Measurements from ENCODE around the gene ITGA11.

The ITGA11 gene

DNA sequence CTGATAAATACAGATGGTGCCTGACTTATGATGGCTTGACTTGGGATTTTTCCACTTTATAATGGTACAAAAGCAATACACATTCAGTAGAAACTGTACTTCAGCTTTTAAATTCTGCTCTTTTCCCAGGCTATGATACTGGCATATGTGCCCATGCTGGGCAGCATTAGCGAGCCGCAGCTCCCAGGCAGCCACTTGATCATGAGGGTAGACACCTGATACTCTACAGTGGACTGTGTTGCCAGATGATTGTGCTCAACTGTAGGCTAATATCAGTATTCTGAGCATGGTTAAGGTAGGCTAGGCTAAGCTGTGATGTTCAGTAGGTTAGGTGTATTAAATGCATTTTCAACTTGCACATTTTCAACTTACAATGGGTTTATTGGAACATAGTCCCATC lies 172.1 kb downstream of the ITGA11 start:
- DNase-seq = no peak

DNA sequence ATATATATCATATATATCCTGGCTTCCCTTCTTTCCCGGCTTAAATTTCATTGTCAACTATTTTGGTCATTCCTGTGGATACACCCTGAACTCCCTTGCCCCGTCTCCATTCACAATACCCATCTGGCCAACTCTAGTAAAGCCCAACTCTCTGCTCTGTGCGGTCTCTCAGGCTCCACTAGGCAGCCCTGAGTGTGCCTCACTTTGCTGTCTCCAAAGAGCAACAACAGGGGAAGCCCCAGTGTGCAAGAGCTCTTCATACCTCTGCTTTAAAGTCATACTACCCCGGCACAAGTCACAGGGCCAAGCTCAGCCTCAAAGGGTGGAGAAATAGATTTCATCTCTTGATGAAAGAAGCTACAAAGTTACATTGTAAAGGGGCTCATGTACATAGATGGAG lies 173.3 kb downstream of the ITGA11 start:
- DNase-seq = no peak

- peak; percentile 62 for DNase-seq
Measured at GRCh38 chr15:68256675-68257450, 175.1 kb downstream of the ITGA11 start.

DNA sequence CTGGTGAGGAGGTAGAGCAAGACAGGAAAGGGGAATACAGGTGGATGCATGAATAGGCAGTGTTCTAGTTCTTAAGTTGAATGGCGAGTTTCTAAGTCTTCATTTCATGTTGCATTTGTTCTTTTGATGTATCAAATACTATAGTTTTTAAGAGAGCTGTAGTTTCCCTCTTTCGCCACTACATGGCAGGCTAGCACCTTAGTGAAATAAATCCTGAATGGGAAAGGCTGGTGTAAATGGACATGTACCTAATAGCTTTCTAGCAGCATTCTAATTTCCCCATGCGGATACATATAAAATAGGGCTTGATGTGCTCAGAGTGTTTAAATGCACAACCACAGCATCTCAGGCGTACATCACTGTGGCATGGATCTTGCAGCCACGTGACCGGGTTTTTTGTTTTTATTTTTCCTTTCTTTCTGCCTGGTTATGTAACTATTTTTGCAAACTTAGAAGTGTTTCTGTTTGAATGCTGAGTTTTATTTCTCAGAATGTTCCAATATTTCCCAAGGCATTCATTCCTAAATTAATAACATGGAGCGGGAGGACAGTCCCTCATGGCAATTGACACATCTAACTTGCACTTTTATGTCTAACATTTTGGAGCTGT lies 178.9 kb downstream of the ITGA11 start:
- DNase-seq = peak; percentile 58

- no peak for DNase-seq
Measured at GRCh38 chr15:68249058-68249713, 182.8 kb downstream of the ITGA11 start.

All from activated CD4-positive, alpha-beta T cell treated with anti-CD3 and anti-CD28 coated beads, Interleukin-2, amount 50 U/mL, for 16 hours (primary cell).